Activated CD4-positive, CD25-positive, alpha-beta regulatory T cell treated with anti-CD3 and anti-CD28 coated beads, Interleukin-2, amount 50 U/mL, for 16 hours (primary cell): Measurements from ENCODE around the gene ANXA8.
"Not testable (repeated sequence)": the region's sequence is repeated elsewhere in the genome, so short reads cannot be mapped to it uniquely, and the experiment has no call there.

Experiments used
- DNase-seq: peaks from one replicate; pipeline ENCODE4 v3.0.0-alpha.2; 2020; ENCODE audit warnings: low read depth, low spot score

ANXA8 gene

GRCh38 chr10:47462577-47463358, 21.1 kb downstream of the ANXA8 start:
- DNase-seq: not testable (repeated sequence)

GRCh38 chr10:47461261-47461687, 22.6 kb downstream of the ANXA8 start:
- not testable (repeated sequence) for DNase-seq

DNA sequence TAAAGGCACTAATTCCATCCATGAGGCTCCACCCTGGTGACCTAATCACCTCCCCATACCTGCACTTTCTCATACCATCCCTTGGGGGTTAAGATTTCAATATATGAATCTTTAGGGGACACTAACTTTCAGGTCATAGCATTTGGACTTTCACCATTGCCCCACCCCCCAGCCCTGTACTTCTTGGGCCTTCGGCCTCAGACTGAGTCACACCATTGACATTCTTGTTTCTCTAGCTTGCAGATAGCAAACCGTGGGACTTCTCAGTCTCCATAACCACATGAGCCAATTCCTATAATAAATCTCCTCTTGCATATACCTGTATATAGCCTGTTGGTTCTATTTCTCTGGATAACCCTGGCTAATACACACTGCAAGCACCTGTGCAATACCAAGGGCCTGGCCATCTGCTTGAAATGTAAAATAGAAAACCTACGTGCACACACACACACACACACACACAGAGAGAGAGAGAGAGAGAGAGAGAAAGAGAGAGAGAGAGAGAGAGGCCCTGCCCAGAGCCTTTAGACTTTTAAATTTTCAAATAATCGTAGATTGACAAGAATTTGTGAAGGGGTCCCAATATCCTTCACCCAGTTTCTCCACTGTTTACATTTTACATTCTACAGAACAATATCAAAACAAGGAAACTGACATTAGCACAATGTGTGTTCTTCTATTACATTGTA, 25.3 kb downstream of the ANXA8 start:
- no peak for DNase-seq

DNA sequence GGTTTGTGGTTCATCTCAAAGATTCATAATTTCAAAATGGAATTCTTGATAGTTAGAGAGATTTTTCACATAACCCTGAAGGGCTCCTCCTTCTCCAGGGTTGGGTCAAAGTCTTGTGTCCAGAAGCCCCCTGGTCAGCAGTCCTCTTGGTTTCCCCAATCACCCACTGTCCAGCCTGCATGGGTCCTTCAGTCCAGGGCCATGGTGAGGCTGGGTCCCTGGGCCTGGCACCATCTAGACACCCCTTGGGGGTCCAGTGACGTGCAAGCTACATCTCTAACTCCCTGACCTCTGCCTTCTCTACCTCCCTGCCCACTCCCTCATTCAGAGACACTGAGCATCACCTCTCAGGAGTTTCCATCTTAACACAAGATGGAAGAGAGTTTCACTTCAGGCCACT, 26.1 kb downstream of the ANXA8 start:
- no peak for DNase-seq

- DNase-seq: no peak
These were observed 26.4 kb downstream of the ANXA8 start for GRCh38 chr10:47457528-47457820.

GRCh38 chr10:47456794-47457527, 27.0 kb downstream of the ANXA8 start:
- DNase-seq: no peak

DNA sequence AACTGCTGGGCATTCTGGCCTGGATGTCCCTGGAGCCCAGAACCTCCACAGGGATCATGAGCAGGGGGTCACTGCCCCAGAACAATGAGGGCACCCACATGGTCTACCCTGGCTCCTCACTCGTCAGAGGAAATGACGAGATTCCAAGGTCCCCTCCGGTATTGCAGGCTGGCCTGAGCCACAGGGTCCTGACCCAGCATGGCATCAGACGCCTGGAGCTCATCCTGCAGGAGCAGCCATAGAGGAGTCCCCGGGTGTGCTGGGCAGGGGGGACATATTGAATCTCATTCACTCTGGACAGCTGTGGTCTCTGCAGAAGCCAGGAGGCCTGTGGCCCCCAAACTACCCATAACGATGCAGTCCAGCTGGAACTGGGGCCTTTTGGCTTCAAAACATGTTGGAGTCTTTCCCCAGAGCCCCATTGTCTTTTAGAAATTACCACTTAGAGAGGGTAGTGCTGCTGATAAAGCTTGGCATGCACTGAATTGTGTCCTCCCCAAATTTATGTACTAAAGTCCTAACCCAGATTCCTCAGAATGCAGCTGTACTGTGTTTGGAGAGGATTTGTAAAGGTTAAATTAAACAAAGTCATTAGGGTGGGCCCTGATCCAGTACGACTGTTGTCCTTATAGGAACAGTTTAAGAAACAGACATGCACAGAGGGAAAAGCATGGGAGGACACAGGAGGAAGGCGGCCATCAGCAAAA, 27.7 kb downstream of the ANXA8 start:
- no peak for DNase-seq

DNA sequence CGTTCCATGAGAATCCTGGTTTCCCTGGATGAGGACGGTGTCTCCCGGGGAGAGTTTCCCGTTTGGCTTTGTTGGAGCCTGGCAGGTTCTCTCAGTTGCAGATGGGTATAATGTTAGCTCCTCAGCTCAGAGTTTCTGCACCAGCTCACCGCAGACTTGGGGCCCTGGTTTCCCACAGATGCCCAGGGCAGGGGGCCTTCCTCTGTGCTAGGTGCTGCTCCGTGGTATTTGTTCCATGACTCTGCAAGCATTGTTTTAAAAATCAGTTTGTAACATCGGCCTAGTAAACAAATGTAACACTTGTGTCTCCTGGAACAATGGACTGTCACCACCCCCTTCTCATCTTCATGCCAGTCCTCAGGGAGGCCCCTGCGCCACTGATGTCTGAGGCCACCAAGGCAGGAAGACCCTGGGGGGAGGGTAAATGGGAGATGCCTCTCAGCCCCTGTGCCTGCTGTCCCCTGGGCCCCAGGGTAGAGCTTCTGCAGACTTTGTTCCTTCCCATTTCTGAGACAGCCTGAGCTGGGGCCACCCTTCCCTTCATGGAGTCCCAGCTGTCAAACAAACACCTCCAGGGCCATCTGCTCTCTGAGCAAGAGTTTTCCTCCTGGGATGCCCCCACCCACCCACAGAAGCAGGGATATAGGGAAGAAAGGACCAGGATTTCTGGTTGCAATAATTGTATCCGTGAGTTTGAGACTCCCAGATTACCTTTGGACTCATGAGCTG, 28.4 kb downstream of the ANXA8 start:
- DNase-seq: not testable (repeated sequence)

DNA sequence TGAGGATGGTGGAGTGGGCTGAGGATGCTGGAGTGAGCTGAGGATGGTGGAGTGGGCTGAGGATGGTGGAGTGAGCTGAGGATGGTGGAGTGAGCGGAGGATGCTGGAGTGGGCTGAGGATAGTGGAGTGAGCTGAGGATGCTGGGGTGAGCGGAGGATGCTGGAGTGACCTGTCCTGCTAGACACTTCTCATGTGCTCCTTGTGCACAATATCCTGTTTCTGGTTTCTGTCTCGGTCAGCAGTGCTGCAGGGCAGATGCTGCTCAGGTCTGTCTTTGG, 29.2 kb downstream of the ANXA8 start:
- DNase-seq: no peak

DNA sequence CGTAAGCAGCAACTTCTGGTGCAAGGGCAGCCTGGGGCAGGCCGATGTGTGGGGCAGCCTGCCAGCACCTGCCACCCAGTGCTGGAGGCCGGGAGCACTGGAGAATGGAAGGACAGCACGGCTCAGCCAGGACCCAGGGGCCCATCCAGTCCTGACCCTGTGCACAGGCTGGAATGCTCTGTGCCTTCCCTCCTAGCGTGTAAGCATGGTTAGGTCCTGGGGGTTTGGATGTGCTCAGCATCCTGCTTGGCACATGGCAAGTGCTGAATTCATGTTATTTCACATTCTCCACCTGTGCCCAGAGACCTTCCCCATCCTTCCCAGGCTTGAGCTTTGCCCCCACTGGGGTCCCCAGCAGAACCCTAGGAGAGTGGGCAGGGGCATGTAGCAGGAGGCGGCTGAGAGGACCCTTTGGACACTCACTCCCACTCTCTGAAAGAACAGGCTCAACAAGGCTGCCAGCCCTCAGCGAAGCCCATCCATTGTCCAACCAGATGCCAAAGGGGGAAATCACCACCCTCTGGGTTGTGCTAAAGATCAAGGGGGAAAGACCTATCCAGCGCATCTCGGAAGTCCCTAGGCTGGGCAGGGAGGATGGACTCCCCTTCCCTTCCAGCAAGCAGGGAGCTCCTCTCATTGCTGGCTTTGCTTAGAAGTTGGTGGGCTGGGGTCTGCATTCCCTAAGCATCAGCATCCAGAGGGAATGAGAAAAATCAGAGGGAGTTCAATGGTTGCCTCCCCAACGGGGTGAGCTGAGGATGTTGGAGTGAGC, 29.7 kb downstream of the ANXA8 start:
- DNase-seq: no peak

DNA sequence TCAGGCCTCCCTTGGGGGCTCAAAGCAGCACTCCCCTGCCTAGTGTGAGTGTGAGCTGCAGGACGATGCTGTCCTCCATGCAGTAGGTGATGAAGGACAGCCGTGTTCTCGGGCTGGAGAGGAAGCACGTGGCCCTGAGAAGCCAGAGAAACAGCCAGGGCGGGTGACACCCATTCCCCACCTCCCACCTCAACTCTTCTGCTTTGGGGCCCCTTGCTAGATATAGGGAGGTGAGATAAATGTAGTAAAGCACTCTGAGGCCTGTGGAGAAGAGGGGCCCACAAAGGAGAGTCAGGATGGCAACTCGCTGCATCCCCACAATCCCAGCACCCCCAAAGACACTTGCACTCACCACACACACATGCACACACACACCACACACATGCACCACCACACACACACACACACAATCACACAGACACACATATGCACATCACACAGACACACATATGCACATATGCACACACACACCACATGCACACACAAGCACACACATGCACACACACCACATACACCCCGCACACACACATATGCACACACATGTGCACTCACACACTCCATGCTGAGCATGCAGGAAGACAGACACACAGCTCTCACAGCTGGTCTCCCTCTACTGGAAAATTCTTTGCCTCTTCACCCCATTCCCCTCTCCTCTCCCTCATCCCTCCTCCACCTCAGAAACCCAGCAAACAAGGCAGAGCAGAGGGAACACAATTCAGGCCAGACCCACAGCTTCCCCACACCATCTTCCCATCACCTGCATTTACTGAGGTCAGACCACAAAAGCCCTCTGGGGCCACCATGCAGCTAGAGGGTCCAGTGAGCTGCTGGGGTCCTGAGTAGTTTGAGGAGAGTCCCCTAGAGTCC, 30.5 kb downstream of the ANXA8 start:
- no peak for DNase-seq

DNA sequence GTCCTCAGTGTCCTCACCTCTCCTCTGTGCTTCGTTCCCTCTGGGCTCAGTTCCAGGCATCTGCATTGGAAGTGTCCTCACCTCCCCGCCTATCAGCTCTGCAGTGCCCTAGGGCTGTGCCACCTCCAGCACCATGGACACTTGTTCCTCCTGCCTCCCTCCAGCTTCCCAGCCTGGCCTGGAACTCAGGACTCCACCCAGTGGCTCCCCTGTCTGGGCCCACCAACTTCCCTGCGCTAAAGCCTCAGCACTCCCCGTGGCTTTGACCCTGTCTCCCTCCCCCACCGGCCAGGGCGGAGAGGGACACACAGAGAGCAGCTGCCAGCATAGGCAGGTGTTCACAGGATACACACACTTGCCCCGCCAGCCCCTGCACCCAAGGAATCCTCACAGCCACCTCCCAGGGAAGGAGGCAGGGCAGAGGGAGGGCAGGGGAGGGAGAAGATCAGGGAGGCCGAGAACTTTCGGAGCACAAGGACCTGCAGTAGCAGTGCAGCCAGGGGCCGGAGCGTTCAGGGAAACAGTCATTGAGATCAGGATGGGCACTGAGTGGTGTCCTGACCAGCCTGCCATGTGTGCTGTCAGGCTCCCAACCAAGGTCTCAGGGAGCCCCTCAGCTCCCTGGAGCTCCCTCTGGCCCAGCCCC, 31.3 kb downstream of the ANXA8 start:
- no peak for DNase-seq

GRCh38 chr10:47451998-47452494, 31.9 kb downstream of the ANXA8 start:
- no peak for DNase-seq

DNA sequence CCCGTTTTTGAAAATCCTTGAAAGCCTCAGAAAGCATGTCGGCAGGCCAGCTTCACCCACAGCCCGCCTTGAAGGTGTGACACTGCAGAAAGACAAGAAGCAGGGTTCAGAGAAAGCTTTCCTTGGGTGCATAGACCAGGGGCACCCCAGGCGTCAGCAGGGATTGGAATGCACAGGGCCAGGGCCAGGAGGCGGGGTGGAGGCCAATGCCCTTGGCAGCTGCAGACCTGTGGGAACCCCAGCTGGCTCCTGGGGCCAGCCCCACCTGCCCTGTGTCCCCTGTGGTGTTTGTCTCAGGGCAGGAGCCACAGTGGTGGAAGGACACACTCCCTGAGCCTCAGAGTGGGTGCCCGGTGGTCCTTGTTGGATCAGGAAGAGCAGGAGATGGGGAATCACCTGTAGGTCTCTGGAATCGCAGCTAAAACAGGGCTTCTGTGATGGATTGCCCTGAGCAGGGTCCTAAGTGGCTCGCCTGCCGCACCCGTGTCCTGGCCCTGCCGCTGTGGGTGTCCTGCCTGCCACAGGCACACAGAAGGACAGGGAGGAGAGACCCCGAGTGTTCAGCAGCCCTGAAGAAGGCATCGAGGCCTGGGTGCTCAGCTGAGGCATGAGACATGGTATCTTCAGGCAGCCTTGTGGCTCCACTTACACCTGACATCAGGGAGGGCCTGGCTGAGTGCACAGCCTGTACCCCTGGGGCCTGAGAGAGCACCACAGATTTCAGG, 32.5 kb downstream of the ANXA8 start:
- DNase-seq: no peak

DNA sequence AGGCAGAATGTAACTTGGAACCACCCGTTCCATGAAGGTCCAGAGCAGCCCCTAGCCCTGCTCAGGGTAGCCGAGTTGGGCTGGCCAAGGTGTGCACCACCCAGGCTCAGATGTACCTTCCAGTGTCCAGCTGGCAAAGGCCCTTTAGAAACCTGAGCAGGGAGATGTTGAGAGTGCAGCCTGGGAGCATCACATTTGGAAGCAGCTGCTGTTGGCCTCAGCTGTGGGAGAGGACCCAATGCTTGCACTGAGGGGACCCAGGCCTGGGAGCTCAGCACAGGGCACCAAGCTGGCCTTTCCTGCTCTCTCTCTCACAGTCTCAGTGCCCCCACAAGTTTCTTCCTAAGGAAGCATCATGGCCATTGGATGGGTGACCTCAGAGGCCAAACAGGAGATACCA, 33.5 kb downstream of the ANXA8 start:
- no peak for DNase-seq

DNA sequence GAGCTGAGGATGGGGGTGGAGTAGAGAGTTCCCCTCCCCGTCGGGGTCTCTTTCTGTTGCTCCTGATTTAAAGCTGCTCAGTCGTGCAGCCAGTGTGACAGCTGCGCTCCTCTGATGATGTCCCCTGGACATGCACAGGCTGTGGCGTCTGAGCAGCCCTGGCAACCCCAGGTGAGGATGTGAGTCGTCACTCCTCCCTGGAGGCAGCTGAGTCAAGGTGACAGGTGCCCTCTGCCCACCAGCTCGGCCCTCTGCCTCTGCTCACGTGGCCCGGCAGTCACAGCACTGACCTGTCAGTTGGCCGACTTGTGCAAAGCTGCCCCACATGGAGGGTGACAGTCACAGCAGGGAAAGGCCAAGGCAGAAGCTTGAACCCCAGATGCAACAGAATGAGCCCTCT, 33.9 kb downstream of the ANXA8 start:
- DNase-seq: no peak

GRCh38 chr10:47449102-47449978, 34.6 kb downstream of the ANXA8 start:
- DNase-seq: no peak

DNA sequence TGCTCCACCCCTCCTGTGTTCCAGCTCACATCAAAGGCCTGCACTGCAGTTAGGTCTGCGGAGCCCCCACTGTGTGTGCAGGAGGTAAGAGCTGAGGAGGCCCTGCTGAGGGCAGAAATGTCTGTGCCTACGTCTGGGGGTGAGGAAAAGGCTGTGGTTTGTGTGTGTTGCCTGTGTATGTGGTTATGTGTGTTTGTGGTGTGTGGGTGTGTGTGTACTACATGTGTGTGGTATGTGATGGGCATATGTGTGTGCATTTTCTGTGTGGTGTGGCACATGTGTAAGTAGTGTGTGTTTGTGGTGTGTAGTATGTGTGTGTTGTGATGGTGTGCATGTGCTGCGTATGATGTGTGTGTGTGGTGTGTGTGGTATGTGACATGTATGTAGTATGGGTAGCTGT, 36.2 kb downstream of the ANXA8 start:
- no peak for DNase-seq
